ENCODE data around the gene HOXA6. TPM values are rescaled to one million over a fixed set of nuclear protein-coding genes. Genes with fewer than 3 reads are reported as not detected.

The HOXA6 gene
- total RNA-seq (2014; rRNA removed; shearing (Covaris generic); ENCODE audit: low replicate concordance), result 3.4 and 8.4 TPM in 2 replicates

- no peak within 1 kb of the TSS for H3K27ac ChIP-seq (ENCODE audit: low read length)
- H3K36me3 ChIP-seq (ENCODE audit: insufficient read depth, low read length), result peaks cover 11% of the 10 kb centered on the region; the same call in 1 of the 2 replicates
- H3K4me3 ChIP-seq (ENCODE audit: low read length), result peak within 1 kb of the TSS; percentile 84; the same call in 1 of the 2 replicates
Measured at GRCh38 chr7:27147199-27148030, at the start of gene HOXA6. HOXA6 (minus strand) TSS chr7:27147774; CDS start chr7:27147749, 25 bp downstream.

GRCh38 chr7:27196287-27196767, 48.8 kb upstream of the HOXA6 start:
- Histone ChIP-seq H3K4me1 (ENCODE audit: low read length) (peaks cover 15% of the 10 kb centered on the region), H3K27ac (ENCODE audit: low read length) (no peak overlapping the region)

More at GRCh38 chr7:27147199-27148030, at the start of gene HOXA6:
- Histone ChIP-seq H3K4me1 (ENCODE audit: low read length) (peaks cover 31% of the 10 kb centered on the region), H3K27me3 (ENCODE audit: low read length) (no peaks in the 10 kb centered on the region), H3K79me2 (ENCODE audit: low read length) (peaks cover 37% of the 10 kb centered on the region), H3K4me2 (ENCODE audit: low read depth, low read length, poor library complexity, severe bottlenecking) (peak within 1 kb of the TSS; percentile 88), H3K9me3 (ENCODE audit: low read length) (no peaks in the 10 kb centered on the region), H4K20me1 (ENCODE audit: insufficient read depth, low read depth, low read length) (no peaks in the 10 kb centered on the region), H2AFZ (ENCODE audit: low read length) (no peak within 1 kb of the TSS), H3K9me2 (replicated peaks; ENCODE audit: insufficient read depth, low read length) (no peaks in the 10 kb centered on the region), H3K9ac (ENCODE audit: low read length) (peak within 1 kb of the TSS; percentile 84)
- no peak for DNase-seq

GRCh38 chr7:27194686-27195379, 47.3 kb upstream of the HOXA6 start:
- Histone ChIP-seq H3K36me3 (ENCODE audit: insufficient read depth, low read length) (no peaks in the 10 kb centered on the region), H3K27me3 (ENCODE audit: low read length) (no peaks in the 10 kb centered on the region), H4K20me1 (ENCODE audit: insufficient read depth, low read depth, low read length) (no peaks in the 10 kb centered on the region), H3K79me2 (ENCODE audit: low read length) (no peaks in the 10 kb centered on the region), H3K27ac (ENCODE audit: low read length) (no peak overlapping the region), H3K4me2 (ENCODE audit: low read depth, low read length, poor library complexity, severe bottlenecking) (no peak overlapping the region), H2AFZ (ENCODE audit: low read length) (no peak overlapping the region), H3K9ac (ENCODE audit: low read length) (no peak overlapping the region), H3K9me2 (replicated peaks; ENCODE audit: insufficient read depth, low read length) (no peaks in the 10 kb centered on the region), H3K4me1 (ENCODE audit: low read length) (peaks cover 2% of the 10 kb centered on the region; the same call in 1 of the 2 replicates), H3K4me3 (ENCODE audit: low read length) (no peak overlapping the region), H3K9me3 (ENCODE audit: low read length) (no peaks in the 10 kb centered on the region)
- no peak for DNase-seq

More at GRCh38 chr7:27196287-27196767, 48.8 kb upstream of the HOXA6 start:
- H4K20me1 ChIP-seq (ENCODE audit: insufficient read depth, low read depth, low read length), result no peaks in the 10 kb centered on the region
- peak; percentile 92 for DNase-seq
- no peaks in the 10 kb centered on the region for H3K9me2 ChIP-seq (replicated peaks; ENCODE audit: insufficient read depth, low read length)
- no peaks in the 10 kb centered on the region for H3K79me2 ChIP-seq (ENCODE audit: low read length)
- H3K9ac ChIP-seq (ENCODE audit: low read length), result no peak overlapping the region
- H3K9me3 ChIP-seq (ENCODE audit: low read length), result no peaks in the 10 kb centered on the region
- no peaks in the 10 kb centered on the region for H3K27me3 ChIP-seq (ENCODE audit: low read length)
- H3K36me3 ChIP-seq (ENCODE audit: insufficient read depth, low read length), result no peaks in the 10 kb centered on the region
- H3K4me3 ChIP-seq (ENCODE audit: low read length), result no peak overlapping the region
- H3K4me2 ChIP-seq (ENCODE audit: low read depth, low read length, poor library complexity, severe bottlenecking), result no peak overlapping the region
- H2AFZ ChIP-seq (ENCODE audit: low read length), result no peak overlapping the region

- Histone ChIP-seq H2AFZ (ENCODE audit: low read length) (no peak overlapping the region), H3K9me2 (replicated peaks; ENCODE audit: insufficient read depth, low read length) (no peaks in the 10 kb centered on the region), H3K27ac (ENCODE audit: low read length) (no peak overlapping the region), H3K27me3 (ENCODE audit: low read length) (no peaks in the 10 kb centered on the region), H3K9ac (ENCODE audit: low read length) (no peak overlapping the region), H3K79me2 (ENCODE audit: low read length) (no peaks in the 10 kb centered on the region), H3K4me1 (ENCODE audit: low read length) (peaks cover 2% of the 10 kb centered on the region; the same call in 1 of the 2 replicates), H3K4me2 (ENCODE audit: low read depth, low read length, poor library complexity, severe bottlenecking) (no peak overlapping the region), H4K20me1 (ENCODE audit: insufficient read depth, low read depth, low read length) (no peaks in the 10 kb centered on the region), H3K4me3 (ENCODE audit: low read length) (no peak overlapping the region), H3K36me3 (ENCODE audit: insufficient read depth, low read length) (no peaks in the 10 kb centered on the region), H3K9me3 (ENCODE audit: low read length) (no peaks in the 10 kb centered on the region)
- no peak for DNase-seq
Measured at GRCh38 chr7:27194002-27194352, 46.4 kb upstream of the HOXA6 start.

- H3K79me2 ChIP-seq (ENCODE audit: low read length), result no peaks in the 10 kb centered on the region
- peaks cover 2% of the 10 kb centered on the region; the same call in 1 of the 2 replicates for H3K4me1 ChIP-seq (ENCODE audit: low read length)
- no peaks in the 10 kb centered on the region for H3K36me3 ChIP-seq (ENCODE audit: insufficient read depth, low read length)
- no peaks in the 10 kb centered on the region for H4K20me1 ChIP-seq (ENCODE audit: insufficient read depth, low read depth, low read length)
- no peak overlapping the region for H2AFZ ChIP-seq (ENCODE audit: low read length)
- no peaks in the 10 kb centered on the region for H3K9me3 ChIP-seq (ENCODE audit: low read length)
- no peak overlapping the region for H3K4me3 ChIP-seq (ENCODE audit: low read length)
- DNase-seq, result no peak
- H3K9ac ChIP-seq (ENCODE audit: low read length), result no peak overlapping the region
- H3K9me2 ChIP-seq (replicated peaks; ENCODE audit: insufficient read depth, low read length), result no peaks in the 10 kb centered on the region
- H3K4me2 ChIP-seq (ENCODE audit: low read depth, low read length, poor library complexity, severe bottlenecking), result no peak overlapping the region
- H3K27me3 ChIP-seq (ENCODE audit: low read length), result no peaks in the 10 kb centered on the region
- H3K27ac ChIP-seq (ENCODE audit: low read length), result no peak overlapping the region
Measured at GRCh38 chr7:27193335-27194001, 45.9 kb upstream of the HOXA6 start.

- no peaks in the 10 kb centered on the region for H4K20me1 ChIP-seq (ENCODE audit: insufficient read depth, low read depth, low read length)
- no peaks in the 10 kb centered on the region for H3K9me3 ChIP-seq (ENCODE audit: low read length)
- no peak overlapping the region for H3K4me2 ChIP-seq (ENCODE audit: low read depth, low read length, poor library complexity, severe bottlenecking)
- no peak overlapping the region for H3K27ac ChIP-seq (ENCODE audit: low read length)
- H3K9me2 ChIP-seq (replicated peaks; ENCODE audit: insufficient read depth, low read length), result no peaks in the 10 kb centered on the region
- H3K4me3 ChIP-seq (ENCODE audit: low read length), result no peak overlapping the region
- no peak overlapping the region for H3K9ac ChIP-seq (ENCODE audit: low read length)
- no peaks in the 10 kb centered on the region for H3K27me3 ChIP-seq (ENCODE audit: low read length)
- DNase-seq, result no peak
- H3K79me2 ChIP-seq (ENCODE audit: low read length), result no peaks in the 10 kb centered on the region
- no peaks in the 10 kb centered on the region for H3K36me3 ChIP-seq (ENCODE audit: insufficient read depth, low read length)
- H3K4me1 ChIP-seq (ENCODE audit: low read length), result peaks cover 2% of the 10 kb centered on the region; the same call in 1 of the 2 replicates
- H2AFZ ChIP-seq (ENCODE audit: low read length), result no peak overlapping the region
Measured at GRCh38 chr7:27192546-27193334, 45.2 kb upstream of the HOXA6 start.

- Histone ChIP-seq H3K79me2 (ENCODE audit: low read length) (no peaks in the 10 kb centered on the region), H3K9ac (ENCODE audit: low read length) (no peak overlapping the region), H3K4me1 (ENCODE audit: low read length) (peaks cover 2% of the 10 kb centered on the region; the same call in 1 of the 2 replicates), H3K36me3 (ENCODE audit: insufficient read depth, low read length) (no peaks in the 10 kb centered on the region), H3K9me3 (ENCODE audit: low read length) (no peaks in the 10 kb centered on the region), H3K4me2 (ENCODE audit: low read depth, low read length, poor library complexity, severe bottlenecking) (no peak overlapping the region), H3K27ac (ENCODE audit: low read length) (no peak overlapping the region), H3K27me3 (ENCODE audit: low read length) (no peaks in the 10 kb centered on the region), H2AFZ (ENCODE audit: low read length) (no peak overlapping the region), H3K4me3 (ENCODE audit: low read length) (no peak overlapping the region), H4K20me1 (ENCODE audit: insufficient read depth, low read depth, low read length) (no peaks in the 10 kb centered on the region), H3K9me2 (replicated peaks; ENCODE audit: insufficient read depth, low read length) (no peaks in the 10 kb centered on the region)
- no peak for DNase-seq
Measured at GRCh38 chr7:27191833-27192545, 44.4 kb upstream of the HOXA6 start.
